SK-N-MC (cell line): Measurements from ENCODE around the gene CADPS2.

Experiments used
- EZH2 ChIP-seq: fragments of 200-600 bp; sonication (generic); IDR thresholded peaks from one replicate; pipeline ENCODE4 v1.6.1; 2017; ENCODE audit warnings: antibody characterized with exemption
- FOXP2 ChIP-seq: optimal IDR thresholded peaks from 2 replicates; pipeline ENCODE3; 2011; ENCODE audit warnings: mild to moderate bottlenecking, moderate library complexity; ENCODE audit not compliant: insufficient read depth; ENCODE audit errors: extremely low read length, control extremely low read depth
- POLR2AphosphoS5 ChIP-seq: IDR thresholded peaks from 2 replicates; pipeline ENCODE4 v1.6.1; 2012; ENCODE audit warnings: mild to moderate bottlenecking, low read depth, low read length, borderline replicate concordance

- TF ChIP-seq EZH2 = no peak
- TF ChIP-seq POLR2AphosphoS5 = no peak
- no peak for TF ChIP-seq FOXP2
Measured at GRCh38 chr7:122675011-122675410, 211.2 kb downstream of the CADPS2 start.
